Ovary (tissue), 9 donors: ENCODE results near the gene TBC1D19. TPM values are rescaled to one million over a fixed set of nuclear protein-coding genes. Genes with fewer than 3 reads are reported as not detected.
"Not testable (repeated sequence)": the region's sequence is repeated elsewhere in the genome, so short reads cannot be mapped to it uniquely, and the experiment has no call there.

Experiments used
- DNase-seq, 5 donors: peaks; one replicate each; pipeline ENCODE4 v3.0.0-alpha.2; 2019 to 2020
- H3K27ac ChIP-seq, 2 donors: fragments of 200-600 bp; one replicate each; pipeline versions ENCODE4 v1.5.1 to v1.8.0; 2019 to 2022
- H3K27me3 ChIP-seq: fragments of 200-600 bp; one replicate; pipeline ENCODE4 v1.8.0; 2022
- H3K36me3 ChIP-seq: fragments of 200-600 bp; sonication (generic); one replicate; pipeline ENCODE4 v1.5.1; 2019
- H3K4me1 ChIP-seq: one replicate; pipeline ENCODE4 v1.8.1; 2013; ENCODE audit warnings: mild to moderate bottlenecking, moderate library complexity; ENCODE audit not compliant: insufficient read depth
- H3K4me3 ChIP-seq: fragments of 200-600 bp; sonication (generic); one replicate; pipeline ENCODE4 v1.5.1; 2017
- H3K9me3 ChIP-seq, 2 donors: fragments of 200-600 bp in 1 of 2; sonication (generic) in 1 of 2; one replicate each; pipeline versions ENCODE4 v1.5.1 to v1.8.1; 2013 to 2019; ENCODE audit warnings: mild to moderate bottlenecking in 1 of 2, moderate library complexity in 1 of 2
- EP300 ChIP-seq: sonication (generic); formaldehyde crosslinking; IDR thresholded peaks from one replicate; pipeline ENCODE4 v1.6.1; 2017; ENCODE audit warnings: antibody characterized with exemption
- POLR2A ChIP-seq: fragments of 450-650 bp; IDR thresholded peaks from one replicate; pipeline ENCODE4 v1.6.1; 2017; ENCODE audit warnings: antibody characterized with exemption, mild to moderate bottlenecking, moderate library complexity
- WGBS, 3 donors: extraction: QIAGEN DNeasy Blood & Tissue Kit in 1 of 3; methylation state at CpG; one replicate each; pipeline versions ENCODE4 v1.1.5 to v1.1.7; 2013 to 2017; 5-methylcytosine and 5-hydroxymethylcytosine counted together
- intact Hi-C, 4 donors: fragments of 100-400 bp; cut with DNase I; formaldehyde crosslinking; loops; one replicate each; pipeline versions ENCODE4 v1.11.0 to v1.15.1; 2022 to 2023
- polyA plus RNA-seq, 2 donors: library from polyadenylated mRNA; stranded (reverse); fragments of 200-250 nt in 1 of 2; fragments of 350-450 nt in 1 of 2; fragmentation: Illumina TruSeq in 1 of 2; extraction: RNeasy Lipid Tissue Mini Kit (QIAGEN cat#74804) in 1 of 2; gene quantifications; one replicate each; pipeline ENCODE4 v1.2.3, GENCODE V29; 2013 to 2014
- total RNA-seq, 7 donors: library from RNA; depleted of rRNA in 2 of 7; stranded (reverse); fragments of >200 nt in 2 of 7; fragmentation: NEBNext Ultra II Directional in 3 of 7; extraction: Animal tissue kit (Norgen Biotek cat#: 25700) in 3 of 7; gene quantifications; one replicate each; pipeline versions ENCODE4 v1.1.0 to v1.2.4, GENCODE V29; 2016 to 2023
- TF ChIP-seq, protein P1 (sequence below), 3 donors: fragments of 450-650 bp in 2 of 3; fragments of 200-600 bp in 1 of 3; IDR thresholded peaks; one replicate each; pipeline versions ENCODE4 v1.5.1 to v1.8.0; 2016 to 2022; ENCODE audit warnings: antibody characterized with exemption in 3 of 3, mild to moderate bottlenecking in 1 of 3
- donor health status: DM: no; HTN: no; CAD: no; lungs with moderate emphysema.
- donor health status: DM: no; HTN: no; CAD: no.
- donor health status: Bipolar disorder and iron deficiency.
- donor health status: DM: yes; HTN: yes; CAD: no.
- donor health status: DM: no; HTN: no; CAD: no.
- donor health status: DM: yes; HTN: yes; CAD: no.

Gene TBC1D19
- total and polyA plus RNA-seq, 9 donors: 6.0 to 25.2 (median 14.8) TPM

DNA sequence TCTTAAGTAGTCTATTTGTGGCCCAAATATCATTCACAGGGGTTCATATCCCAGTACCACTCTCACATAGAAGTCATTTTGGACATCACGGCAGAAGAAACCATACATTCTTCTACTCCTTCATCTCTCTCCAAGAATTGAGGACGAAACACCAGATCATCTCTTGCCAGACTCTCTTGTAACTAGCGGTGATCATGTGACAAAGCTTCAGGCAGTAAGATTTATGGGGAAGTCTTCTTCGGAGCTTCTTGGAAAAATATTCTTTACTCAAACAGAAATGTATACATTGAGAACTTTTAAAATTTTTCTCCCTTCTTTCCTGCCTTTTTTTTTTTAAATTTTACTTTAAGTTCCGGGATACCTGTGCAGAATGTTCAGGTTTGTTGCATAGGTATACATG, 4.7 kb upstream of the TBC1D19 start:
- DNase-seq: no peak
- no peaks in the 10 kb centered on the region for H3K9me3 ChIP-seq
- no peaks in the 10 kb centered on the region for H3K4me1 ChIP-seq
- intact Hi-C loops: no loop called here
- no peak overlapping the region for H3K4me3 ChIP-seq
- TF ChIP-seq, protein P1, sequence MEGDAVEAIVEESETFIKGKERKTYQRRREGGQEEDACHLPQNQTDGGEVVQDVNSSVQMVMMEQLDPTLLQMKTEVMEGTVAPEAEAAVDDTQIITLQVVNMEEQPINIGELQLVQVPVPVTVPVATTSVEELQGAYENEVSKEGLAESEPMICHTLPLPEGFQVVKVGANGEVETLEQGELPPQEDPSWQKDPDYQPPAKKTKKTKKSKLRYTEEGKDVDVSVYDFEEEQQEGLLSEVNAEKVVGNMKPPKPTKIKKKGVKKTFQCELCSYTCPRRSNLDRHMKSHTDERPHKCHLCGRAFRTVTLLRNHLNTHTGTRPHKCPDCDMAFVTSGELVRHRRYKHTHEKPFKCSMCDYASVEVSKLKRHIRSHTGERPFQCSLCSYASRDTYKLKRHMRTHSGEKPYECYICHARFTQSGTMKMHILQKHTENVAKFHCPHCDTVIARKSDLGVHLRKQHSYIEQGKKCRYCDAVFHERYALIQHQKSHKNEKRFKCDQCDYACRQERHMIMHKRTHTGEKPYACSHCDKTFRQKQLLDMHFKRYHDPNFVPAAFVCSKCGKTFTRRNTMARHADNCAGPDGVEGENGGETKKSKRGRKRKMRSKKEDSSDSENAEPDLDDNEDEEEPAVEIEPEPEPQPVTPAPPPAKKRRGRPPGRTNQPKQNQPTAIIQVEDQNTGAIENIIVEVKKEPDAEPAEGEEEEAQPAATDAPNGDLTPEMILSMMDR (IDR thresholded peaks at IDR 0.05): no peak
- TF ChIP-seq EP300 (no peak), POLR2A (no peak)
- WGBS, 3 donors: 82 to 89% (median 85%) methylated on average over 5 of the region's 5 CpGs
- H3K36me3 ChIP-seq: no peaks in the 10 kb centered on the region
- H3K27ac ChIP-seq: no peak overlapping the region
- no peaks in the 10 kb centered on the region for H3K27me3 ChIP-seq

GRCh38 chr4:26581341-26581740, 2.5 kb upstream of the TBC1D19 start:
- intact Hi-C loops, H3K9me3 ChIP-seq, H3K4me3 ChIP-seq, H3K4me1 ChIP-seq, DNase-seq, H3K27ac ChIP-seq, H3K27me3 ChIP-seq, H3K36me3 ChIP-seq: not testable (repeated sequence)
- 89 to 96% (median 95%) methylated on average over 4 of the region's 4 CpGs for WGBS, 3 donors

DNA sequence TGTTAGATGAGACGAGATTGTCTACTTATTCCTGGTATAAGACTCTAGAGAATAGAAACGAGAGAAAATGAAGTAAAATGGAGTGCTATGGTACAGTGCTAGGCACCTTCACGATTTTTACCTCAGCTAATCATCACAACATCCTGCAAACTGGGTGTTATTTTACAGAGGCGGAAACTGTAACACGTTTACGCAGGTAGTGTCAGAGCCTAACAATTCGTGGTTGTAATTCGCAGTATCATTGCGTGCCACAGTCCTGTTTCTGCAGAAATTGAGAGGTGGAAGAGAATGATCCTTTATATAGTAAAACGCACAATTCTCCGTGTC, 383 bp upstream of the TBC1D19 start:
- Histone ChIP-seq H3K4me3 (peak overlapping the region; percentile 93), H3K9me3 (no peaks in the 10 kb centered on the region), H3K27me3 (no peaks in the 10 kb centered on the region), H3K36me3 (no peaks in the 10 kb centered on the region), H3K4me1 (peaks cover 3% of the 10 kb centered on the region), H3K27ac (peak overlapping the region; percentile 30 to 50)
- TF ChIP-seq, protein P1 (IDR thresholded peaks at IDR 0.05): no peak
- no peak for TF ChIP-seq POLR2A
- no peak for TF ChIP-seq EP300
- 0 to 1% (median 1%) methylated on average over 11 of the region's 11 CpGs for whole genome bisulfite sequencing, 3 donors
- intact Hi-C loops: no loop called here
- no peak for DNase-seq

- H3K27me3 ChIP-seq: no peaks in the 10 kb centered on the region
- H3K36me3 ChIP-seq: no peaks in the 10 kb centered on the region
- DNase-seq: no peak
- no peak overlapping the region for H3K27ac ChIP-seq
- H3K4me1 ChIP-seq: peaks cover 3% of the 10 kb centered on the region
- 20 to 30% (median 27%) methylated on average over 4 of the region's 4 CpGs for WGBS, 3 donors
- no peaks in the 10 kb centered on the region for H3K9me3 ChIP-seq
- TF ChIP-seq, protein P1 (IDR thresholded peaks at IDR 0.05): no peak
- TF ChIP-seq POLR2A: no peak
- peak overlapping the region; percentile 93 for H3K4me3 ChIP-seq
- intact Hi-C loops: no loop called here
Observed at GRCh38 chr4:26584725-26585124, 841 bp downstream of the TBC1D19 start.

DNA sequence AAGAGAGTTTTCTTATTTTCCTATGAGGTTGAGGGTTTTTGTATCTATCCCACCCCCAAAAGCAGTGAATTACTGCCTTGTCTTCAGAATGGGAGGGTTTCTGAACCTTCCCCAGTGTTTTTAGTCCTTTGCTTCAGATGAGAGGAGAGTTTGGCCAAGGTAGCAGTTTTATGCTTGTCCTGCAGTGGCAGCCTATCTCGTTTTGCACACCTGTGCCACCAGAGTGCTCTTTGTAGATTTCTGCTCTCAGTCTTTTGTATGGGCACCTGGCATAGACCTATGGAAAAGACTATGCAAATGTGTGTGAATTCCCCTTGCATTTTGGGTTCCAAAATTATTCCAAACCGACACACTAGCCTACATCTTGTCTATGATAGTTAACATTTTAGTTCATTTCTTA, 5.8 kb downstream of the TBC1D19 start:
- Histone ChIP-seq H3K4me3 (no peak overlapping the region), H3K27me3 (no peaks in the 10 kb centered on the region), H3K27ac (no peak overlapping the region), H3K4me1 (peaks cover under 1% of the 10 kb centered on the region), H3K9me3 (no peaks in the 10 kb centered on the region), H3K36me3 (no peaks in the 10 kb centered on the region)
- no peak for DNase-seq
- WGBS, 3 donors: 63 to 68% (median 66%) methylated on average over 2 of the region's 2 CpGs
- TF ChIP-seq, protein P1 (IDR thresholded peaks at IDR 0.05): no peak
- TF ChIP-seq EP300: no peak
- TF ChIP-seq POLR2A: no peak
- intact Hi-C loops: no loop called here
